GM12878 (cell line): ENCODE measurements around the gene CLSTN2. TPM values are rescaled to one million over a fixed set of nuclear protein-coding genes. Genes with fewer than 3 reads are reported as not detected.

Experiments used
- ATAC-seq: fragments of 200-7000 bp; cut with Tn5 transposase; 3 replicates; pipeline ENCODE4 v1.9.1; 2020; ENCODE audit warnings: mild to moderate bottlenecking, moderate library complexity
- BruUV-seq: library from RNA; stranded (reverse); fragments of 400-500 nt; replicated peaks from 2 replicates; lab custom pipeline; 2021; lab: Mats Ljungman, UMichigan
- CTCF ChIA-PET: fragments of 300-600 bp; sonication (Branson Sonifier 250); formaldehyde crosslinking; extraction: SDS; loops from one replicate; lab custom pipeline; 2021; ENCODE audit warnings: inconsistent platforms; lab: Yijun Ruan, JAX
- POLR2A ChIA-PET: fragments of 350-600 bp; formaldehyde crosslinking; extraction: SDS; loops from one replicate; lab custom pipeline; 2021; ENCODE audit warnings: inconsistent platforms; lab: Charles Lee
- RAD21 ChIA-PET: fragments of 300-600 bp; sonication (Branson Sonifier 250); formaldehyde crosslinking; loops from one replicate; lab custom pipeline; 2023; ENCODE audit warnings: antibody characterized with exemption; ENCODE audit not compliant: unreplicated experiment; lab: Charles Lee
- SMC1A ChIA-PET: fragments of 300-600 bp; sonication (Branson Sonifier 250); formaldehyde crosslinking; loops from one replicate; lab custom pipeline; 2023; ENCODE audit not compliant: unreplicated experiment, uncharacterized antibody; lab: Charles Lee
- DNase-seq: peaks from one replicate; pipeline ENCODE4 v3.0.0-alpha.2; 2011; ENCODE audit warnings: low read depth, low spot score
- FAIRE-seq: peaks from 3 replicates; lab custom pipeline; 2011; peaks lifted over from hg19 to GRCh38; lab: Jason Lieb, UNC
- H2AFZ ChIP-seq: 2 replicates; pipeline ENCODE4 v1.6.0; 2011; ENCODE audit warnings: low read depth, low read length, control low read depth; ENCODE audit not compliant: control insufficient read depth
- H3K27ac ChIP-seq: 2 replicates; pipeline ENCODE4 v1.5.1; 2011; ENCODE audit warnings: control low read depth; ENCODE audit not compliant: control insufficient read depth, insufficient read depth
- H3K27me3 ChIP-seq, 2 experiments: replicated peaks in 1 of 2; 2 replicates each; pipeline versions ENCODE4 v1.6.0 to v1.6.1; 2011; ENCODE audit warnings: low read length in 1 of 2; ENCODE audit not compliant: control insufficient read depth in 2 of 2, insufficient read depth in 2 of 2
- H3K36me3 ChIP-seq, 2 experiments: 2 replicates each; pipeline ENCODE4 v1.5.1; 2011; ENCODE audit warnings: low read length in 1 of 2; ENCODE audit not compliant: control insufficient read depth in 2 of 2, insufficient read depth in 2 of 2
- H3K4me1 ChIP-seq: 2 replicates; pipeline ENCODE4 v1.6.1; 2011; ENCODE audit warnings: mild to moderate bottlenecking, low read length, moderate library complexity, mixed read lengths; ENCODE audit not compliant: control insufficient read depth, insufficient read depth
- H3K4me2 ChIP-seq: 2 replicates; pipeline ENCODE4 v1.6.0; 2011; ENCODE audit warnings: control low read depth; ENCODE audit not compliant: control insufficient read depth, insufficient read depth
- H3K4me3 ChIP-seq: fragments of 200-600 bp; sonication (generic); 2 replicates; pipeline ENCODE4 v1.5.1; 2016
- H3K79me2 ChIP-seq: 2 replicates; pipeline ENCODE4 v1.6.0; 2011; ENCODE audit warnings: low read length; ENCODE audit not compliant: control insufficient read depth, insufficient read depth
- H3K9ac ChIP-seq: 2 replicates; pipeline ENCODE4 v1.8.0; 2011; ENCODE audit warnings: low read length, control low read depth, mixed read lengths; ENCODE audit not compliant: control insufficient read depth, insufficient read depth
- H3K9me3 ChIP-seq: replicated peaks from 3 replicates; pipeline ENCODE4 v1.5.1; 2011; ENCODE audit warnings: mild to moderate bottlenecking, low read length; ENCODE audit not compliant: control insufficient read depth, insufficient read depth
- H4K20me1 ChIP-seq: 2 replicates; pipeline ENCODE4 v1.6.0; 2011; ENCODE audit not compliant: control insufficient read depth, insufficient read depth
- NFXL1 ChIP-seq: fragments of 450-650 bp; IDR thresholded peaks from 2 replicates; pipeline ENCODE4 v1.6.1; 2017; ENCODE audit warnings: antibody characterized with exemption, mild to moderate bottlenecking, borderline replicate concordance
- SIX5 ChIP-seq: IDR thresholded peaks from 2 replicates; pipeline ENCODE4 v1.6.1; 2011; ENCODE audit warnings: mild to moderate bottlenecking, low read depth, low read length, moderate library complexity; ENCODE audit not compliant: severe bottlenecking
- SPI1 ChIP-seq: IDR thresholded peaks from 2 replicates; pipeline ENCODE4 v1.6.1; 2011; ENCODE audit warnings: low read depth, mild to moderate bottlenecking, low read length, moderate library complexity, borderline replicate concordance; ENCODE audit not compliant: insufficient read depth
- TCF7 ChIP-seq: IDR thresholded peaks from 2 replicates; pipeline ENCODE4 v1.6.1; 2014; ENCODE audit warnings: antibody characterized with exemption, borderline replicate concordance
- WGBS: methylation state at CpG from one replicate; pipeline ENCODE4 v1.1.6; 2016; ENCODE audit warnings: low lambda C conversion rate; ENCODE audit not compliant: insufficient replicate concordance, insufficient coverage; ENCODE audit errors: missing lambda C conversion rate; 5-methylcytosine and 5-hydroxymethylcytosine counted together
- in situ Hi-C: fragments of 300-500 bp; cut with MboI; formaldehyde crosslinking; loops from 9 replicates; pipeline ENCODE4 v1.14.3; 2018; ENCODE audit warnings: mixed read lengths
- intact Hi-C: fragments of 100-400 bp; cut with micrococcal nuclease; formaldehyde crosslinking; loops from one replicate; pipeline ENCODE4 v1.14.2; 2022; ENCODE audit not compliant: unreplicated experiment
- polyA plus RNA-seq, 11 experiments: library from polyadenylated mRNA; depleted of rRNA in 4 of 11; unstranded in 6 of 11; stranded (reverse) in 5 of 11; fragments of >200 nt; fragmentation: Nextera tagmentation in 4 of 11; fragmentation: Illumina TruSeq in 1 of 11; extraction: Ambion mirVana in 4 of 11; extraction: Trizol in 1 of 11; gene quantifications; 1 replicate in 1 of 11; 2 replicates in 10 of 11; pipeline versions ENCODE4 v1.2.1 to v1.2.3, GENCODE V29; 2011 to 2016; ENCODE audit warnings: inconsistent platforms in 2 of 11, missing spikeins in 2 of 11, low read depth in 1 of 11
- total RNA-seq, 4 experiments: library from RNA; depleted of rRNA in 3 of 4; stranded (reverse); fragments of >200 nt in 3 of 4; fragmentation: Illumina TruSeq in 1 of 4; extraction: Trizol in 1 of 4; gene quantifications; 2 replicates each; pipeline versions ENCODE4 v1.2.1 to v1.2.3, GENCODE V29; 2013 to 2021

Gene CLSTN2
- total and polyA plus RNA-seq, 10 of the 15 experiments (the other 5 are each of a cell fraction or from before 2014, with no cell fraction given) = under 0.01 to 0.10 (median under 0.01) TPM; not detected in 5

- no peak for DNase-seq
- Histone ChIP-seq H3K36me3 (no peaks in the 10 kb centered on the region), H3K9me3 (no peaks in the 10 kb centered on the region), H3K4me3 (no peak overlapping the region), H3K4me1 (no peaks in the 10 kb centered on the region), H3K9ac (no peak overlapping the region), H2AFZ (no peak overlapping the region), H3K4me2 (no peak overlapping the region), H4K20me1 (no peaks in the 10 kb centered on the region; the same call in 1 of the 2 replicates), H3K27me3 (no peaks in the 10 kb centered on the region; a peak in 1 of 4 replicates), H3K27ac (no peak overlapping the region), H3K79me2 (no peaks in the 10 kb centered on the region)
- in situ Hi-C loops = no loop called here
- WGBS = 4% methylated on average over 5 of the region's 5 CpGs
- intact Hi-C loops = no loop called here
- FAIRE-seq = no peak
- peak; percentile 64 for ATAC-seq
- peak; percentile 76 for TF ChIP-seq SPI1
- no peak for TF ChIP-seq NFXL1
- no TSS peak for BruUV-seq
- CTCF ChIA-PET = interaction anchor here (1.0 kb wide), 1 partner anchor 645 kb away, joined by 3 read pairs; no protein-coding TSS in a partner anchor
- SMC1A ChIA-PET = no interaction called here
- RAD21 ChIA-PET = no interaction called here
- POLR2A ChIA-PET = no interaction called here
Observed at GRCh38 chr3:140540262-140540661, 605.3 kb downstream of the CLSTN2 start.

DNA sequence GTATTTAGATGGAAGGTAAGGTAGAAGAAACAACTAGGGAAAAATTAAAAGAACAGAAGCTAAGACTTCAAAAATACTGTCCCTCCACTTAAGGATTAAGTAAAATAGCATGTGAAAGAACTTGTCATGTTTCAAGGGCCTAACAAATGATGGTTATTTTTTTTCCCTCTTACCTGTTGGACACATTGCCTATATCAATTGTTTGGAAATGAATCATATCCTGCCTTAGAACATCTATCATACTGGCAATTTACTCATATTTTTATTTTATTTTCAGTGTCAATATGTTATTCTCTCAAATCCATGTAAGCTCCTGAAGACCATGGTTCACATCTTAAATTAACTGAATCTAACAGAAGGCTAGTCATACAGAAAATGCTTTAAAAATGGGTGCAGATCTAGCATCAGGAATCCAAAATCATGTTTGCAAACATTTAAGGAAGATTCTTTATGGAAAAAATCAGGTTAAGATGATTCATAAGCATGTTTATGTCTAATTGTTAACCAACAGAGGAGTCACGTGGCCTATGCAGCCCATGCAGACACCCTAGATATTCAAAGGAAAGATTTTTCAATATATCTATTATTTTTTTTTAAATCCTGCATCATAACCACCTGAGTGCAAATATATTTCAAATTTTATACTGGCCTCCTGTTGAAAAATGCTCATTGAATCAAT lies 607.1 kb downstream of the CLSTN2 start:
- no peak for DNase-seq
- ATAC-seq = no peak
- Histone ChIP-seq H3K4me1 (no peaks in the 10 kb centered on the region), H2AFZ (no peak overlapping the region), H3K9me3 (no peaks in the 10 kb centered on the region), H3K4me2 (no peak overlapping the region), H3K27me3 (no peaks in the 10 kb centered on the region; a peak in 1 of 4 replicates), H3K79me2 (no peaks in the 10 kb centered on the region), H3K36me3 (no peaks in the 10 kb centered on the region), H3K27ac (no peak overlapping the region), H3K9ac (no peak overlapping the region), H4K20me1 (no peaks in the 10 kb centered on the region; the same call in 1 of the 2 replicates), H3K4me3 (no peak overlapping the region)
- intact Hi-C loops = no loop called here
- no TSS peak for BruUV-seq
- no peak for FAIRE-seq
- SMC1A ChIA-PET = interaction anchor here (1.3 kb wide), 1 partner anchor 12 kb away, joined by 3 read pairs; no protein-coding TSS in a partner anchor
- RAD21 ChIA-PET = no interaction called here
- POLR2A ChIA-PET = no interaction called here
- in situ Hi-C loops = no loop called here
- CTCF ChIA-PET = no interaction called here
- TF ChIP-seq TCF7 = no peak
- TF ChIP-seq SIX5 = no peak
- WGBS = 0% methylated on average over 1 of the region's 1 CpG
